Body of pancreas (tissue), 4 donors: ENCODE results near the gene ARCN1.

Experiments used
- POLR2A ChIP-seq, 3 donors: fragments of 450-650 bp; IDR thresholded peaks; one replicate each; pipeline ENCODE4 v1.6.1; 2016; ENCODE audit warnings: antibody characterized with exemption in 3 of 3, mild to moderate bottlenecking in 2 of 3
- TF ChIP-seq, protein P1 (sequence below), 7 experiments: fragments of 450-650 bp in 4 of 7; fragments of 200-600 bp in 3 of 7; sonication (generic) in 3 of 7; IDR thresholded peaks; one replicate each; pipeline ENCODE4 v1.5.1; 2016 to 2019; ENCODE audit warnings: antibody characterized with exemption in 7 of 7

DNA sequence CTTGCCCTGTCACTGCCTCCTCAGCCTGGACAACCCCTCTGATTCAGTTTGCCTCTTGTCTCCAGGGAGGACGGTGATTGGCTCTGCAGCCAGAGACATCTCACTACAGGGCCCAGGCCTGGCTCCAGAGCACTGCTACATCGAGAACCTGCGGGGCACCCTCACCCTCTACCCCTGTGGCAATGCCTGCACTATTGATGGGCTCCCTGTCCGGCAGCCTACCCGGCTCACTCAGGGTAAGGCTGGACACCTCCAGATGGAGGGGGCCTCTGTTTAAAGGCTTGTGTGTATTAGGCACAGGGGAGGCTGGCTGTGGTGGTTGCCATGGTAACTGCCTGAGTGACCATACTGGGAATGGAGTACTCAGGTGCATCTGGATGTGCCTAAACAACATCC lies 43.8 kb downstream of the ARCN1 start:
- TF ChIP-seq, protein P1, sequence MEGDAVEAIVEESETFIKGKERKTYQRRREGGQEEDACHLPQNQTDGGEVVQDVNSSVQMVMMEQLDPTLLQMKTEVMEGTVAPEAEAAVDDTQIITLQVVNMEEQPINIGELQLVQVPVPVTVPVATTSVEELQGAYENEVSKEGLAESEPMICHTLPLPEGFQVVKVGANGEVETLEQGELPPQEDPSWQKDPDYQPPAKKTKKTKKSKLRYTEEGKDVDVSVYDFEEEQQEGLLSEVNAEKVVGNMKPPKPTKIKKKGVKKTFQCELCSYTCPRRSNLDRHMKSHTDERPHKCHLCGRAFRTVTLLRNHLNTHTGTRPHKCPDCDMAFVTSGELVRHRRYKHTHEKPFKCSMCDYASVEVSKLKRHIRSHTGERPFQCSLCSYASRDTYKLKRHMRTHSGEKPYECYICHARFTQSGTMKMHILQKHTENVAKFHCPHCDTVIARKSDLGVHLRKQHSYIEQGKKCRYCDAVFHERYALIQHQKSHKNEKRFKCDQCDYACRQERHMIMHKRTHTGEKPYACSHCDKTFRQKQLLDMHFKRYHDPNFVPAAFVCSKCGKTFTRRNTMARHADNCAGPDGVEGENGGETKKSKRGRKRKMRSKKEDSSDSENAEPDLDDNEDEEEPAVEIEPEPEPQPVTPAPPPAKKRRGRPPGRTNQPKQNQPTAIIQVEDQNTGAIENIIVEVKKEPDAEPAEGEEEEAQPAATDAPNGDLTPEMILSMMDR (IDR thresholded peaks at IDR 0.05), result no peak
- TF ChIP-seq POLR2A (IDR thresholded peaks at IDR 0.05), result no peak
